B cell (primary cell): ENCODE data around the gene PRRT3.

Source experiments
- CTCF ChIP-seq: fragments of 200-600 bp; IDR thresholded peaks from one replicate; pipeline ENCODE4 v1.8.0; 2022; ENCODE audit warnings: antibody characterized with exemption, mild to moderate bottlenecking
- EZH2 ChIP-seq: IDR thresholded peaks from 2 replicates; pipeline ENCODE4 v1.6.1; 2012; ENCODE audit warnings: borderline replicate concordance, low read depth, mild to moderate bottlenecking, moderate library complexity, low read length; ENCODE audit not compliant: insufficient read depth, poor library complexity, severe bottlenecking

- TF ChIP-seq CTCF = no peak
- TF ChIP-seq EZH2 = no peak
Measured at GRCh38 chr3:9914559-9915253, 37.5 kb downstream of the PRRT3 start.
